Measurements from ENCODE around the gene FADS1.

The FADS1 gene

DNA sequence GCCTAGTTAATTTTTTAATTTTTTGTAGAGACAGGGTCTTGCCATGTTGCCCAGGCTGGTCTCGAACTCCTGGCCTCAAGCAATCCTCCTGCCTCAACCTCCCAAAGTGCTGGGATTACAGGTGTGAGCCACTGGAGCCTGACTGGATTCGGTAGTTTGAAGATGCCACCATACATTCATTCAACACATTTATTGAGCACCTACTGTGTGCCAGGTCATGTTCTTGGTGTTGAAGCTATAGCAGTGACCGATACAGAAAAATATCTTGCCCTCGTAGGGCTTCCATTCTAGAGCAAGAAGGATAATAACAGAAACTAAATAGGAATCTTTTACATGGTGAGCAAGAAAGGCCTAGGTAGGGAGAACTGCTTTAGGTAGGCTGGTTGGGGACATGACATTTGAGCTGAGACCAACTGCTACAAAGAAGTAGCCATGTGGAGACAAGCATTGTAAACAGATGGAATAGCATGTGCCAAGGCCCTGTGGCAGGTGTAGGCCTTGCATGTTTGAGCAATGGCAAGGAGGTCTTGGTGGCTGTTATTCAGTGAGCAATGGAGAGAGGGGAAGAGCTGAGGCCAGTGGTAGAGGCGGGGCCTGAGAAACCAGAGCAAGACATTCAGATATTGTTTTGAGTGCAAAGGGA, 66.1 kb downstream of the FADS1 start:
- peak; percentile 36 for DNase-seq (ENCODE audit: low read depth)
- H3K4me3 ChIP-seq (ENCODE audit: low read depth, low read length), result no peak overlapping the region
- TF ChIP-seq, protein P1, sequence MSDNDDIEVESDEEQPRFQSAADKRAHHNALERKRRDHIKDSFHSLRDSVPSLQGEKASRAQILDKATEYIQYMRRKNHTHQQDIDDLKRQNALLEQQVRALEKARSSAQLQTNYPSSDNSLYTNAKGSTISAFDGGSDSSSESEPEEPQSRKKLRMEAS (IDR thresholded peaks at IDR 0.05; ENCODE audit: low read depth, low read length), result peak; percentile 25; the same call in 1 of the 2 replicates
- TF ChIP-seq POLR2A (IDR thresholded peaks at IDR 0.05; ENCODE audit: extremely low read depth, insufficient read length), result no peak
